ENCODE data around the gene SERPINI2.

GRCh38 chr3:167394003-167394402, 79.8 kb downstream of the SERPINI2 start:
- TF ChIP-seq CTCF (IDR thresholded peaks at IDR 0.05; ENCODE audit: low read depth, low read length, poor library complexity, severe bottlenecking), result no peak
- no peak for TF ChIP-seq EZH2phosphoT487 (IDR thresholded peaks at IDR 0.05; ENCODE audit: borderline replicate concordance, low read length)

All from DOHH2 (cell line).